Hepatocyte (in vitro differentiated cells): ENCODE data around the gene REP15. TPM values are rescaled to one million over a fixed set of nuclear protein-coding genes. Genes with fewer than 3 reads are reported as not detected.
"Not testable (repeated sequence)": the region's sequence is repeated elsewhere in the genome, so short reads cannot be mapped to it uniquely, and the experiment has no call there.

Source experiments
- DNase-seq: peaks from one replicate; pipeline ENCODE4 v3.0.0-alpha.2; 2016; ENCODE audit warnings: low spot score
- H2AFZ ChIP-seq: fragments of 200-600 bp; sonication (generic); 2 replicates; pipeline ENCODE4 v1.6.0; 2016; ENCODE audit warnings: antibody characterized with exemption, mild to moderate bottlenecking
- H3K27ac ChIP-seq: fragments of 200-600 bp; sonication (generic); 2 replicates; pipeline ENCODE4 v1.5.1; 2016; ENCODE audit warnings: mild to moderate bottlenecking
- H3K27me3 ChIP-seq: fragments of 200-600 bp; sonication (generic); 2 replicates; pipeline ENCODE4 v1.6.1; 2016
- H3K36me3 ChIP-seq: fragments of 200-600 bp; sonication (generic); replicated peaks from 2 replicates; pipeline ENCODE4 v1.5.1; 2016; ENCODE audit warnings: low read depth; ENCODE audit not compliant: insufficient read depth
- H3K4me1 ChIP-seq: fragments of 200-600 bp; sonication (generic); 2 replicates; pipeline ENCODE4 v1.5.1; 2016; ENCODE audit warnings: mild to moderate bottlenecking, moderate library complexity; ENCODE audit not compliant: insufficient read depth
- H3K4me2 ChIP-seq: fragments of 200-600 bp; sonication (generic); 2 replicates; pipeline ENCODE4 v1.6.0; 2016
- H3K4me3 ChIP-seq: fragments of 200-600 bp; sonication (generic); 2 replicates; pipeline ENCODE4 v1.5.1; 2016; ENCODE audit warnings: mild to moderate bottlenecking
- H3K79me2 ChIP-seq: fragments of 200-600 bp; sonication (generic); 2 replicates; pipeline ENCODE4 v1.6.0; 2017; ENCODE audit warnings: mild to moderate bottlenecking
- H3K9me2 ChIP-seq: fragments of 200-600 bp; sonication (generic); replicated peaks from 2 replicates; pipeline ENCODE4 v1.6.0; 2017; ENCODE audit warnings: mild to moderate bottlenecking; ENCODE audit not compliant: insufficient read depth
- H3K9me3 ChIP-seq: fragments of 200-600 bp; sonication (generic); 2 replicates; pipeline ENCODE4 v1.5.1; 2016; ENCODE audit warnings: low read depth, mild to moderate bottlenecking
- H4K20me1 ChIP-seq: fragments of 200-600 bp; sonication (generic); 2 replicates; pipeline ENCODE4 v1.6.0; 2016; ENCODE audit warnings: mild to moderate bottlenecking; ENCODE audit not compliant: insufficient read depth, poor library complexity, severe bottlenecking
- CTCF ChIP-seq: fragments of 200-600 bp; sonication (generic); IDR thresholded peaks from 2 replicates; pipeline ENCODE4 v1.5.1; 2016; ENCODE audit warnings: antibody characterized with exemption, mild to moderate bottlenecking; ENCODE audit not compliant: poor library complexity
- EZH2 ChIP-seq: fragments of 200-600 bp; sonication (generic); IDR thresholded peaks from 2 replicates; pipeline ENCODE4 v1.6.1; 2016; ENCODE audit warnings: antibody characterized with exemption, mild to moderate bottlenecking, borderline replicate concordance
- EZH2phosphoT487 ChIP-seq: fragments of 200-600 bp; sonication (generic); IDR thresholded peaks from one replicate; pipeline ENCODE4 v1.6.1; 2018; ENCODE audit warnings: antibody characterized with exemption, mild to moderate bottlenecking, low read depth, moderate library complexity; ENCODE audit not compliant: unreplicated experiment, severe bottlenecking
- WGBS: methylation state at CpG from one replicate; pipeline ENCODE4 v1.1.6; 2016; ENCODE audit warnings: low lambda C conversion rate; ENCODE audit errors: missing lambda C conversion rate; 5-methylcytosine and 5-hydroxymethylcytosine counted together
- polyA plus RNA-seq: library from polyadenylated mRNA; unstranded; fragments of >200 nt; fragmentation: Nextera tagmentation; extraction: Ambion mirVana; gene quantifications from 2 replicates; pipeline ENCODE4 v1.2.1, GENCODE V29; 2016
- total RNA-seq: library from RNA; depleted of rRNA; stranded (reverse); fragments of >200 nt; gene quantifications from 2 replicates; pipeline ENCODE4 v1.2.3, GENCODE V29; 2014

The REP15 gene
- total and polyA plus RNA-seq, 2 experiments from 2014 or later = 1.2 to 4.7 TPM

- H4K20me1 ChIP-seq = no peaks in the 10 kb centered on the region
- DNase-seq = peak; percentile 45
- no peaks in the 10 kb centered on the region for H3K9me3 ChIP-seq
- TF ChIP-seq CTCF (peak; percentile 91), EZH2 (no peak), EZH2phosphoT487 (no peak)
- H3K4me1 ChIP-seq = no peaks in the 10 kb centered on the region
- WGBS = 37% methylated on average over 3 of the region's 3 CpGs
- no peaks in the 10 kb centered on the region for H3K79me2 ChIP-seq
- no peak overlapping the region for H3K4me2 ChIP-seq
- no peak overlapping the region for H3K4me3 ChIP-seq
- H2AFZ ChIP-seq = no peak overlapping the region
- H3K36me3 ChIP-seq = no peaks in the 10 kb centered on the region
- H3K9me2 ChIP-seq = no peaks in the 10 kb centered on the region
- no peak overlapping the region for H3K27ac ChIP-seq
- H3K27me3 ChIP-seq = no peaks in the 10 kb centered on the region
These were observed 36.9 kb downstream of the REP15 start for GRCh38 chr12:27733052-27733656.

DNA sequence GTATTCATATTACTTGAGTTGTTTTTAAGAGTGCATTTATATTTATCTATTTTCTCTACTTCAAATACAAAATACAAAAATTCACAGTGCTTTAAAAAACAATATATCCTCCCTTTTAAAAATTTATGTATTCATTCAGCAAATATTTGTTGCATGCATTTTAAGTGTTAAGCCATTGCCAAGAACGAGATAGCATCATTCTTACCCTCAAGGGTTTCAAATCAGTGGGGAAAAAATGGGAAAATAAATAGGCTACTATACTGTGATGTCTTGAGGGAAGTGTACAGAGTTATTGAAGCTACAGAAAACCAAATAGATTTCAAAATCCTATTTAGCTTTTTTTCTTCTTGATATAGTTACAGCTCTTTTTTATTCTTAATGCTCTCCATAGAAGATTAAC is 37.5 kb downstream of the REP15 start:
- H3K4me1 ChIP-seq = no peaks in the 10 kb centered on the region
- H3K36me3 ChIP-seq = no peaks in the 10 kb centered on the region
- H3K79me2 ChIP-seq = no peaks in the 10 kb centered on the region
- no peaks in the 10 kb centered on the region for H4K20me1 ChIP-seq
- H3K4me2 ChIP-seq = no peak overlapping the region
- DNase-seq = no peak
- no peak overlapping the region for H3K27ac ChIP-seq
- H2AFZ ChIP-seq = no peak overlapping the region
- H3K9me3 ChIP-seq = no peaks in the 10 kb centered on the region
- WGBS = 87% methylated on average over 1 of the region's 1 CpG
- H3K9me2 ChIP-seq = no peaks in the 10 kb centered on the region
- no peak for TF ChIP-seq CTCF
- no peak for TF ChIP-seq EZH2
- TF ChIP-seq EZH2phosphoT487 = no peak
- H3K27me3 ChIP-seq = no peaks in the 10 kb centered on the region
- no peak overlapping the region for H3K4me3 ChIP-seq

GRCh38 chr12:27734321-27734720 is 38.1 kb downstream of the REP15 start:
- not testable (repeated sequence) for DNase-seq, H3K4me2 ChIP-seq, H3K9me2 ChIP-seq, H3K27ac ChIP-seq, H2AFZ ChIP-seq, H4K20me1 ChIP-seq, H3K4me1 ChIP-seq, H3K4me3 ChIP-seq, H3K79me2 ChIP-seq, H3K9me3 ChIP-seq, H3K36me3 ChIP-seq, H3K27me3 ChIP-seq
- 95% methylated on average over 9 of the region's 9 CpGs for WGBS

DNA sequence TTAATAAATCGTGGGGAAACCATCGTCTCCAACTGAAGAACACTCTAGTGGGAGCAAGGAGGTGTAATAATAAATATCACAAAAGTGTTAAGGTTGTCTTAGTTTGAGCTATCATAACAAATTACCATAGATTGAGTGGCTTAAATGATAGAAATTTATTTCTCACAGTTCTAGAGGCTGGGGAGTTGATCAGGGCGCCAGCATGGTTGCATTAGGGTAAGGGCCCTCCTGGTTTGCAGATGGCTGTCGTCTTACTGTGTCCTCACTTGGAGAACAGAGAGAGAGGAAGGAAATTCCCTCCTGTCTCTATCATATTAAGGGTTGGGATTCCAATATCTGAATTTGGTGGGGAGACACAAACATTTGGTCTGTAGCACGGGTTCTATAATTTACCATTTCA is 47.4 kb downstream of the REP15 start:
- no peak for DNase-seq
- 96% methylated on average over 5 of the region's 5 CpGs for WGBS
- Histone ChIP-seq H3K79me2 (no peaks in the 10 kb centered on the region), H3K27me3 (no peaks in the 10 kb centered on the region), H3K4me3 (no peak overlapping the region), H3K4me1 (no peaks in the 10 kb centered on the region), H3K36me3 (no peaks in the 10 kb centered on the region), H4K20me1 (no peaks in the 10 kb centered on the region), H2AFZ (no peak overlapping the region), H3K9me3 (no peaks in the 10 kb centered on the region), H3K9me2 (no peaks in the 10 kb centered on the region), H3K27ac (no peak overlapping the region), H3K4me2 (no peak overlapping the region)
- no peak for TF ChIP-seq EZH2phosphoT487
- no peak for TF ChIP-seq EZH2
- no peak for TF ChIP-seq CTCF

GRCh38 chr12:27745734-27746133 is 49.5 kb downstream of the REP15 start:
- 77% methylated on average over 1 of the region's 1 CpG for WGBS
- not testable (repeated sequence) for H3K79me2 ChIP-seq

More at GRCh38 chr12:27745734-27746133, 49.5 kb downstream of the REP15 start:
- not testable (repeated sequence) for H3K27me3 ChIP-seq, H3K27ac ChIP-seq, H2AFZ ChIP-seq, DNase-seq, H3K4me2 ChIP-seq, H3K4me1 ChIP-seq, H3K36me3 ChIP-seq, H3K4me3 ChIP-seq, H3K9me2 ChIP-seq, H3K9me3 ChIP-seq, H4K20me1 ChIP-seq
